Neural crest cell (in vitro differentiated cells): ENCODE results near the gene BACH2. TPM values are rescaled to one million over a fixed set of nuclear protein-coding genes. Genes with fewer than 3 reads are reported as not detected.
A peak's percentile ranks its signal among the peaks of the same experiment; 100 is the strongest.

Experiments
- DNase-seq: peaks from one replicate; pipeline ENCODE4 v3.0.0; 2021; ENCODE audit warnings: low read depth, mixed read lengths, low spot score
- H3K27ac Mint-ChIP-seq: one replicate; pipeline ENCODE4 v1.8.0; 2021; ENCODE audit warnings: mild to moderate bottlenecking, mixed read lengths; ENCODE audit not compliant: unreplicated experiment
- H3K27me3 Mint-ChIP-seq: 2 replicates; pipeline ENCODE4 v1.8.0; 2021; ENCODE audit warnings: low read depth, mild to moderate bottlenecking, mixed read lengths
- H3K36me3 Mint-ChIP-seq: 2 replicates; pipeline ENCODE4 v1.8.0; 2021; ENCODE audit warnings: low read depth, mild to moderate bottlenecking, mixed read lengths
- H3K4me1 Mint-ChIP-seq: 2 replicates; pipeline ENCODE4 v1.8.0; 2021; ENCODE audit warnings: mixed read lengths
- H3K4me3 Mint-ChIP-seq: one replicate; pipeline ENCODE4 v1.8.0; 2021; ENCODE audit warnings: mild to moderate bottlenecking, mixed read lengths
- H3K9me3 Mint-ChIP-seq: 2 replicates; pipeline ENCODE4 v1.8.0; 2021; ENCODE audit warnings: mixed read lengths
- CTCF ChIP-seq: fragments of 200-600 bp; sonication (generic); conservative IDR thresholded peaks from 2 replicates; pipeline ENCODE4 v1.5.0; 2021; ENCODE audit warnings: antibody characterized with exemption, mild to moderate bottlenecking
- total RNA-seq: library from RNA; stranded (reverse); gene quantifications from 2 replicates; pipeline ENCODE4 v1.2.1, GENCODE V29; 2021

BACH2 gene
- total RNA-seq, 1 donor from 2014 or later, result 13.1 TPM

GRCh38 chr6:90111387-90111786 lies 185.3 kb downstream of the BACH2 start:
- DNase-seq, result no peak
- H3K27ac Mint-ChIP-seq, result no peak overlapping the region
- H3K9me3 Mint-ChIP-seq, result peaks cover 25% of the 10 kb centered on the region
- TF ChIP-seq CTCF, result no peak
- H3K36me3 Mint-ChIP-seq, result peaks cover 28% of the 10 kb centered on the region
- no peak overlapping the region for H3K4me3 Mint-ChIP-seq
- H3K27me3 Mint-ChIP-seq, result no peaks in the 10 kb centered on the region
- H3K4me1 Mint-ChIP-seq, result peaks cover 23% of the 10 kb centered on the region

- Mint-ChIP-seq H3K9me3 (peaks cover 21% of the 10 kb centered on the region), H3K36me3 (peaks cover 24% of the 10 kb centered on the region), H3K4me1 (peaks cover 25% of the 10 kb centered on the region), H3K27ac (no peak overlapping the region), H3K4me3 (no peak overlapping the region), H3K27me3 (no peaks in the 10 kb centered on the region)
- no peak for DNase-seq
- TF ChIP-seq CTCF, result no peak
Observed at GRCh38 chr6:90110971-90111370, 185.7 kb downstream of the BACH2 start.

GRCh38 chr6:90109141-90109540 lies 187.5 kb downstream of the BACH2 start:
- peaks cover 11% of the 10 kb centered on the region for H3K9me3 Mint-ChIP-seq
- no peak overlapping the region for H3K4me3 Mint-ChIP-seq
- no peaks in the 10 kb centered on the region for H3K27me3 Mint-ChIP-seq
- H3K27ac Mint-ChIP-seq, result no peak overlapping the region
- DNase-seq, result no peak
- no peak for TF ChIP-seq CTCF
- peaks cover 19% of the 10 kb centered on the region for H3K36me3 Mint-ChIP-seq
- peaks cover 37% of the 10 kb centered on the region for H3K4me1 Mint-ChIP-seq

GRCh38 chr6:90107771-90108282 lies 188.8 kb downstream of the BACH2 start:
- H3K27me3 Mint-ChIP-seq, result no peaks in the 10 kb centered on the region
- no peak for TF ChIP-seq CTCF
- peaks cover 6% of the 10 kb centered on the region for H3K9me3 Mint-ChIP-seq
- peaks cover 37% of the 10 kb centered on the region for H3K4me1 Mint-ChIP-seq
- peak overlapping the region; percentile 65 for H3K27ac Mint-ChIP-seq
- no peak for DNase-seq
- H3K36me3 Mint-ChIP-seq, result peaks cover 9% of the 10 kb centered on the region
- H3K4me3 Mint-ChIP-seq, result no peak overlapping the region

GRCh38 chr6:90107371-90107770 lies 189.3 kb downstream of the BACH2 start:
- H3K36me3 Mint-ChIP-seq, result peaks cover 4% of the 10 kb centered on the region
- no peak overlapping the region for H3K4me3 Mint-ChIP-seq
- H3K4me1 Mint-ChIP-seq, result peaks cover 37% of the 10 kb centered on the region
- no peak for TF ChIP-seq CTCF
- peak overlapping the region; percentile 65 for H3K27ac Mint-ChIP-seq
- H3K27me3 Mint-ChIP-seq, result no peaks in the 10 kb centered on the region
- DNase-seq, result no peak
- H3K9me3 Mint-ChIP-seq, result peaks cover 4% of the 10 kb centered on the region

GRCh38 chr6:90106449-90106848 lies 190.2 kb downstream of the BACH2 start:
- H3K27ac Mint-ChIP-seq, result no peak overlapping the region
- H3K4me1 Mint-ChIP-seq, result peaks cover 37% of the 10 kb centered on the region
- no peak for TF ChIP-seq CTCF
- peaks cover 3% of the 10 kb centered on the region for H3K9me3 Mint-ChIP-seq
- DNase-seq, result no peak
- no peak overlapping the region for H3K4me3 Mint-ChIP-seq
- H3K27me3 Mint-ChIP-seq, result no peaks in the 10 kb centered on the region
- peaks cover 2% of the 10 kb centered on the region for H3K36me3 Mint-ChIP-seq
